ENCODE data around the gene CAPN5.

CAPN5 gene

GRCh38 chr11:77142091-77142975 is 75.6 kb downstream of the CAPN5 start:
- H3K4me1 Mint-ChIP-seq = peaks cover 68% of the 10 kb centered on the region
- TF ChIP-seq, protein P1, sequence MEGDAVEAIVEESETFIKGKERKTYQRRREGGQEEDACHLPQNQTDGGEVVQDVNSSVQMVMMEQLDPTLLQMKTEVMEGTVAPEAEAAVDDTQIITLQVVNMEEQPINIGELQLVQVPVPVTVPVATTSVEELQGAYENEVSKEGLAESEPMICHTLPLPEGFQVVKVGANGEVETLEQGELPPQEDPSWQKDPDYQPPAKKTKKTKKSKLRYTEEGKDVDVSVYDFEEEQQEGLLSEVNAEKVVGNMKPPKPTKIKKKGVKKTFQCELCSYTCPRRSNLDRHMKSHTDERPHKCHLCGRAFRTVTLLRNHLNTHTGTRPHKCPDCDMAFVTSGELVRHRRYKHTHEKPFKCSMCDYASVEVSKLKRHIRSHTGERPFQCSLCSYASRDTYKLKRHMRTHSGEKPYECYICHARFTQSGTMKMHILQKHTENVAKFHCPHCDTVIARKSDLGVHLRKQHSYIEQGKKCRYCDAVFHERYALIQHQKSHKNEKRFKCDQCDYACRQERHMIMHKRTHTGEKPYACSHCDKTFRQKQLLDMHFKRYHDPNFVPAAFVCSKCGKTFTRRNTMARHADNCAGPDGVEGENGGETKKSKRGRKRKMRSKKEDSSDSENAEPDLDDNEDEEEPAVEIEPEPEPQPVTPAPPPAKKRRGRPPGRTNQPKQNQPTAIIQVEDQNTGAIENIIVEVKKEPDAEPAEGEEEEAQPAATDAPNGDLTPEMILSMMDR (IDR thresholded peaks at IDR 0.05) = no peak
- no peaks in the 10 kb centered on the region for H3K36me3 Mint-ChIP-seq (ENCODE audit: low read depth)
- H3K27ac Mint-ChIP-seq = peak overlapping the region; percentile 4
- no peaks in the 10 kb centered on the region for H3K9me3 Mint-ChIP-seq
- no peak for DNase-seq
- H3K4me3 Mint-ChIP-seq = no peak overlapping the region
- H3K27me3 Mint-ChIP-seq (ENCODE audit: low read depth, poor library complexity) = peaks cover 20% of the 10 kb centered on the region

GRCh38 chr11:77143405-77144020 is 76.7 kb downstream of the CAPN5 start:
- no peaks in the 10 kb centered on the region for H3K36me3 Mint-ChIP-seq (ENCODE audit: low read depth)
- H3K9me3 Mint-ChIP-seq = no peaks in the 10 kb centered on the region
- DNase-seq = no peak
- peaks cover 32% of the 10 kb centered on the region for H3K27me3 Mint-ChIP-seq (ENCODE audit: low read depth, poor library complexity)
- H3K27ac Mint-ChIP-seq = peak overlapping the region; percentile 57
- peaks cover 74% of the 10 kb centered on the region for H3K4me1 Mint-ChIP-seq
- TF ChIP-seq, protein P1 (IDR thresholded peaks at IDR 0.05) = no peak
- H3K4me3 Mint-ChIP-seq = no peak overlapping the region

DNA sequence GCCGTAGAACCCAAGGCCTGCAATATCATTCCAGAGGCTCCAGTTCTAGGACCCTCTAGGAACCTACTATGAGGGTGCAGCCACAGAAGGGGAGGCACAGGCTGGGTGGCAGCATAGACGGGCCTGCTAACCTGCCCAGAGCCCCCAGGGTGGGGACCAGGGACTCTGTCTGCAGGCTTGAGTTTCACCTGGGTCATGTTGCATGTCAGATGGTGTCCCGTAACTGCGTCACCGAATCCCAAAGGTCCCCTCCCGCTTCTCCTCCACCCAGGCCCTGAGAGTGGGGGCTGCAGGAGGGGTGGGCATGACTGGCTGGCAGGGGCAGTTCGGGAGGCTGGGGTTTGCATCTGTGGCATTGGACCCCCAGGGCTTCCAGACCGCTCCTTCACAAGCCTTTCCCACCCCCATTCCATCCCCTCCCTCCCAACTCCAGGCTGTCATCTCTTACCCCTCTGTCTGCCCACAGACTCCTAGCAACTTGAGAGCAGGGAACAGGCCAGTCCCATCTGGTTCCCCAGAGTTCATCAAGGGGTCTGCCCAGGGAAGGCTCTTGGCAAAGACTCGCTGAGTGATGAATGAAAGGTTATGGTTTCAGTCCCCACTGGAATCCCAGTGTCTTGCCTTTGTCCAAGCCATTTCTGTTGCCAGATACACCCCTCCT is 77.6 kb downstream of the CAPN5 start:
- H3K36me3 Mint-ChIP-seq (ENCODE audit: low read depth) = no peaks in the 10 kb centered on the region
- H3K9me3 Mint-ChIP-seq = no peaks in the 10 kb centered on the region
- TF ChIP-seq, protein P1 (IDR thresholded peaks at IDR 0.05) = no peak
- H3K27ac Mint-ChIP-seq = no peak overlapping the region
- H3K4me3 Mint-ChIP-seq = no peak overlapping the region
- peaks cover 35% of the 10 kb centered on the region for H3K27me3 Mint-ChIP-seq (ENCODE audit: low read depth, poor library complexity)
- no peak for DNase-seq
- peaks cover 66% of the 10 kb centered on the region for H3K4me1 Mint-ChIP-seq

- Mint-ChIP-seq H3K36me3 (ENCODE audit: low read depth) (no peaks in the 10 kb centered on the region), H3K4me3 (no peak overlapping the region), H3K4me1 (peaks cover 60% of the 10 kb centered on the region), H3K27me3 (ENCODE audit: low read depth, poor library complexity) (peaks cover 36% of the 10 kb centered on the region), H3K9me3 (no peaks in the 10 kb centered on the region), H3K27ac (no peak overlapping the region)
- DNase-seq = no peak
- TF ChIP-seq, protein P1 (IDR thresholded peaks at IDR 0.05) = no peak
Measured at GRCh38 chr11:77144857-77145428, 78.2 kb downstream of the CAPN5 start.

- TF ChIP-seq, protein P1 (IDR thresholded peaks at IDR 0.05) = no peak
- DNase-seq = no peak
- no peak overlapping the region for H3K4me3 Mint-ChIP-seq
- peaks cover 57% of the 10 kb centered on the region for H3K4me1 Mint-ChIP-seq
- no peaks in the 10 kb centered on the region for H3K36me3 Mint-ChIP-seq (ENCODE audit: low read depth)
- no peak overlapping the region for H3K27ac Mint-ChIP-seq
- H3K27me3 Mint-ChIP-seq (ENCODE audit: low read depth, poor library complexity) = peaks cover 36% of the 10 kb centered on the region
- no peaks in the 10 kb centered on the region for H3K9me3 Mint-ChIP-seq
Measured at GRCh38 chr11:77146261-77147035, 79.7 kb downstream of the CAPN5 start.
